GM21717 (cell line): ENCODE results near the gene TMEM178A.
"Not testable (repeated sequence)": the region's sequence is repeated elsewhere in the genome, so short reads cannot be mapped to it uniquely, and the experiment has no call there.

Experiments used
- ATAC-seq: cut with Tn5 transposase; IDR thresholded peaks from one replicate; pipeline ENCODE4 v1.9.1; 2021; ENCODE audit warnings: mild to moderate bottlenecking, moderate library complexity; ENCODE audit not compliant: unreplicated experiment

The TMEM178A gene

DNA sequence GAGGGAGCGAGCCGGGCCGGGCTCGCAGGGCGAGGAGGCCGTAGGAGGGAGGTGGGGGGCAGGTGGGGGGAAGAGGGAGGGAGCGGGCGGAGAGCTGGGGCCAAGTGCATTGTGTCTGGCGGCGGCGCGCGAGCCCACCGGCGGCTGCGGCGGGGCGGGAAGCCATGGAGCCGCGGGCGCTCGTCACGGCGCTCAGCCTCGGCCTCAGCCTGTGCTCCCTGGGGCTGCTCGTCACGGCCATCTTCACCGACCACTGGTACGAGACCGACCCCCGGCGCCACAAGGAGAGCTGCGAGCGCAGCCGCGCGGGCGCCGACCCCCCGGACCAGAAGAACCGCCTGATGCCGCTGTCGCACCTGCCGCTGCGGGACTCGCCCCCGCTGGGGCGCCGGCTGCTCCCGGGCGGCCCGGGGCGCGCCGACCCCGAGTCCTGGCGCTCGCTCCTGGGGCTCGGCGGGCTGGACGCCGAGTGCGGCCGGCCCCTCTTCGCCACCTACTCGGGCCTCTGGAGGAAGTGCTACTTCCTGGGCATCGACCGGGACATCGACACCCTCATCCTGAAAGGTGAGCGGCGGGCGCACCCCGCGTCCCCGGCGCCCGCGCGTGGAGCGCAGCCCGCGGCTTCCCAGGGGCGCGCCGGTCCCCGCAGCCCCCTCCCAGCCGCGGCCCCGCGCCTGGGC is at the start of gene TMEM178A:
Gene TMEM178A (plus strand): TSS at position 107 of the 680 bp plus-strand sequence. CDS start 58 bp downstream, at position 165.
- ATAC-seq, result no peak

DNA sequence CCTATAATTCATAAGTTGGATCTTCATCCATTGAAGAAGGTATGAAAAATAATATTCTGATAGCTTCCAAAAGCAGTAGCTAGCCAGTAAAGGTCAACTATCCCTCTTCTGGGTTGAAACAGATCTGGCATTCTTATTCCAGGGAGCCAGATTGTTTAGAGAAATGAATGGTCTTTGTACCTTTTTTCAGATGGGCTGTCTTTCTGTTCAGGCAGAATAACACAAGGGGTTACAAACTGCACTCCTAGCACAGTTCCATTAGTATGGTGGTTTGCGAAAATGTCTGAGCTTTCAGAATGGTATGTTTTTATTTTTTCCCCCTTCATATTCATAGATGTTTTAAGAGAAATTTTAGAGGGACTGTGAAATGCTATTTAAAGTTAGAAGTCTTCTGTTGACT is 47.5 kb upstream of the TMEM178A start:
- no peak for ATAC-seq

DNA sequence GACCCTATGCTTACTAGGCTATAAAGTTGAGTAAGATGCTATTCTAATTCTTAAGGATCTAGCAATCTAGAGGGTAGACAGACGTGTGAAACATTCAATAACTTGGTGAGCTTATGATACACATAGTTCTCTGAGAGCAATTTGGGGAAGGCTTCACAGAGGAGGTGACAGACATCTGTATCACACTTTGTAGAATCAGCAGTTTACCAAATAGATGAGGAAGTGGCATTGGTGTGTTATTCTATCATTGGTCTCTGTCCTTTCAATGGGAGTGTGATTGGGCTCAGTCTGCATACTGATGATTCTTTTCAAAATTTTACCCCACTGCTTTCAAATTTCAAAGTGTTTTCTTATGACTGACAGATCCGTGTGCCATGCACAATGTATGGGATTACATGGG is 47.0 kb upstream of the TMEM178A start:
- ATAC-seq, result no peak

DNA sequence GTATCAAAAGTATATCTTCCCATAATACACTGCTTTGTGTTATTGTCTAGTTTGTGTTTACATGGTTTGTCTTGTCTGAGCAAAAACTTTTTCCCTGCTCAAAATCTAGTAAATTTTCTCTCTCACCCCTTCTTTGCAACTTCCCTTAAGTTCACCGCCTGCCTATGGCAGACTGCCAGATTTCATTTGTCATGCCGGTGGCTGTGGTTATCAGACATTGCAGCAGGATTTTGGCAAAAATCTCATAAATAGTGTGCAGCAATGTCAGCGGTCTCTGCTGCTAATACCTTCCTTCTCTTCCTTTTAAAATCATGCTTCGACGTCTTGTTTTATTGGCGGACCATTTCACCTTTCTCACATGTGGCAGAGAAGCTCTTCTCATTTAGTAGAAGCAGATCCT is 45.6 kb upstream of the TMEM178A start:
- ATAC-seq, result no peak

DNA sequence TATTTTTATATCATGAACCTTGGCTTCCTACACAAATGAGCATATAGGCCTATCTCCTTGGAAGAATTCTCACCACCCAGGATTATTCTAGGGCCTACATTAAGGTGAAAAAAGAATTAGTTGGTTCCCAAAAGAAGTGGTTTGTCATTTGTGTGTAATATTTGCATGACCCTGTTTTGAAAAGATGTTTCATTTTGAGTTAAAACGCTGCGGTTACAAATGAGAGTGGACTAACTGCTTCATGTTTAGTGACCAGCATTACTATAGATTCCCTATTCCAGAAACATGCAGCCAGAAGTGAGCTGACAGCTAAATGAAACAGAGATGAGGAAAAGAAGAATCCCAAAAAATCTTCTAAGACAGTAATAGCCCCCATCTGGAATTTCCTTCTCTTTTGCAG is 44.1 kb upstream of the TMEM178A start:
- no peak for ATAC-seq

DNA sequence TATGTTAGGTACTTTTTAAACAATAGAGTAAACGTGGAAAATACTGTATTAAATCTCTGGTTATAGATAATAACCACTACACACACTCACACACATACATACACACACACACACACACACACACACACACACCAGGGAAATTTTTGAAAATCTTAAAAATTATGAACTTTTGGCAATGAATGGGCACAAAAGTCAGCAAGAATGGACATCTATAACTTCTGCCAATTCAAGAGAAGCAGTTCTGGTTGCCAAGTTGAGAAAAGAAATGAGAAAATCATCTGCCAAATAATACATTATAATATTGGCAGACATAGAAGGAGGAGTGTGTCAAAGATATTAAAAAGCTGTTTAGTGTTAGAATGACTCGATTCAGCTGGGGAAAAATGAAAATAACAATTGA is 42.9 kb upstream of the TMEM178A start:
- ATAC-seq, result no peak

DNA sequence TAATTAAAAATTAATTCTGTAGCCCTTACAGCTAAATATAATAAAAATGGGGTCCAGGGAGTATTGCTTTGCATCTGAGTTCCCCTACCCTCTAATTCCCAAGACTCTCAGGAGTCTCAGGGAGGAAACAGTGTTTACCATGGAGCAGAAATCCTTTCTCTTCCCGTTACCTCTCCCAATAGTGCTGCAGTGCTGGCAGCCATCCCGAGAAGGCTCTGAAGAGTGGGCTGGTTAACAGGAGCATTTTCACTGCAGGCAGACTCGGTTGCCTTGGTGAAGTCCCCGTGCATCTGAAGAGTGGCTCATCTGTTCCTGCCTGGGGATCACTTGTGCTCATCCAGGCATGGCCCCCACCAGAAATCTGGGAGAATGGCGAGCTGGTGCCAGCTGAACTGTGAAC is 41.8 kb upstream of the TMEM178A start:
- ATAC-seq, result no peak

DNA sequence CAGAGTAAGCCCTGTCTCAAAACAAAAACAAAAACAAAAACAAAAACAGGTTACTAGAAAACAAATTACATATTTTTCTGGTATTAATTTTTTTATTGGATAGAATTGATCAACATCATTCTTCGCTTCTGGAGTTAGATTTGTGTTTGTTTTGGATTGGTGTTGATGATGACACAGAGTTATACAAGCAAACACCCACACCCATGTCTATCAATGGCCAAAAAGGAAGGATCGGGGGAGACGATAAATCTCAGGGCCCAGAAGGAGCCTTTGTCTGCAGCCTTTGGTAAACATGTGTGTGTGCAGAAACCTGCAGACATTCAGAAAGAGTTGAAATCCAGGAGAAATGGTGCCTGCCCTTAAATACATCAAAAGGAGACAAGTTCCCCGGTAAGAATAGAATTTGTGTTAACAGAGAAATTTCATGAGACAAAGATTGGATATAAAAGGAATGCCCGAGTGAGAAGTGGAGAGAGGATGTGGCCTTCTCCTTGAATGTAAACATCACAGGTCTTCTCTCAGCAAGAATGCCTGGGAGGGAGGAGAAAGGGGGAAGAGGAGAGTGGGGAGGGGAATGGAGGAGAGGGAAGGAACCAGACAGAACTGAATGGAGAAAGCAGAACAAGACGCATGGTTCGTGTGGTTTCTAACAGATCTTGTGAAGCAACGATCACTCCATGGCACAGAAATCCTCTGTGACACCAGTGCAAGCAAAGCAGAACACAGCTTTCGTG is 40.4 kb upstream of the TMEM178A start:
- ATAC-seq, result no peak

DNA sequence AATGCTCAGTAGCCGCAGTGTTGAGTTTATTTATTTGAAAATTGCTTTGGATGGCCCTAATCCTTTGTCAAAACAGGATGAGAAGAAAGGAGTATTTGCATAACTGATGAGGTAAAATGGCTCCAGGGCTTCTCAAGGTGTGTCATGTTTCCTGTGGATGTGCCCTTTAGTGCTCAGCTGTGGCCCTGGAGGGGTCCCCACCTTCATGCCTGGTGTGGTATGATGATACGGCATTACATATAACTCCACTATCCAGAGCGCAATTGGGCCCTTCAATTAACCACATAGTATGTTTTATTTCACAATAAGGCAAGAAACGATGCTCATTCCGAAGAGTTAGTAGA is 39.8 kb upstream of the TMEM178A start:
- no peak for ATAC-seq

DNA sequence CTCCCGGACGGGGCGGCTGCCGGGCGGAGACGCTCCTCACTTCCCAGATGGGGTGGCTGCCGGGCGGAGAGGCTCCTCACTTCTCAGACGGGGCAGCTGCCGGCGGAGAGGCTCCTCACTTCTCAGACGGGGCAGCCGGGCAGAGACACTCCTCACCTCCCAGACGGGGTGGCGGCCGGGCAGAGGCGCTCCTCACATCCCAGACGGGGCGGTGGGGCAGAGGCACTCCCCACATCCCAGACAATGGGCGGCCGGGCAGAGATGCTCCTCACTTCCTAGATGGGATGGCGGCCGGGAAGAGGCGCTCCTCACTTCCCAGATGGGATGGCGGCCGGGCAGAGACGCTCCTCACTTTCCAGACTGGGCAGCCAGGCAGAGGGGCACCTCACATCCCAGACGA is 37.4 kb upstream of the TMEM178A start:
- ATAC-seq, result not testable (repeated sequence)

DNA sequence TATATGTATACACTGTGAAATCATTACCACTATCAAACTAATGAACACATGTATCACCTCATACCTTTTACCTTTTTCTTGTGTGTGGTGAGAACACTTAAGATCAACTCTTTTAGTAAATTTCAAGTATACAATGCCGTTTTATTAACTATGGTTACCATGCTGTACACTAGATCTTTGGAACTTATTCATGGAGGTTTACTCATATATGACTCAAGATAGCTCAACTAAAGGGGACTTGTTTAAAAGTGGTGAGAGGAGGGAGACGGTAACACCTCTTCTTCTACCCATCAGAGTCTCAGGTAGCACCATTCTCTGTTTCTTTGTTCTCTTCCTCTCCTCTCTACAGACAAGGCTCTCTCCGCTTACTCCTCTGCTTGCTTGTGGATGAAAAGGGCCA is 36.1 kb upstream of the TMEM178A start:
- ATAC-seq, result no peak

DNA sequence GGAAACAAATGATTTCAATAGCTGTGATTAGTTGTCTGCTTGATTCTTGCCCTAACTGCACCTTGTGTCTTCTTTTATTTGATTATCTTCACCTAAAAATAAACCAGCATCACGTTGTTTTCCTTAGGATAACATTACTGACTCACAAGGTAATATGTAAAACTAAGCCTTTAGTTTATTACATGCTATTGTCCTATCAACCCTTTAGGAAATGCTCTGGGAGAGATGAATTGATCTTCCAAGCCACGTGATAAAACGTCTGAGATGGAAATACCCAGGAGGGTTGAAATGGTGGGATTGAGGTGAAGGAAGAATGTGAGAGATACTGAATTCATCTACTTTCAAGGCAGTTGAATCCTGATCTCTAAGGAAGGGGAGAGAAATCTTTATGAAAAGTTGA is 34.5 kb upstream of the TMEM178A start:
- ATAC-seq, result no peak

DNA sequence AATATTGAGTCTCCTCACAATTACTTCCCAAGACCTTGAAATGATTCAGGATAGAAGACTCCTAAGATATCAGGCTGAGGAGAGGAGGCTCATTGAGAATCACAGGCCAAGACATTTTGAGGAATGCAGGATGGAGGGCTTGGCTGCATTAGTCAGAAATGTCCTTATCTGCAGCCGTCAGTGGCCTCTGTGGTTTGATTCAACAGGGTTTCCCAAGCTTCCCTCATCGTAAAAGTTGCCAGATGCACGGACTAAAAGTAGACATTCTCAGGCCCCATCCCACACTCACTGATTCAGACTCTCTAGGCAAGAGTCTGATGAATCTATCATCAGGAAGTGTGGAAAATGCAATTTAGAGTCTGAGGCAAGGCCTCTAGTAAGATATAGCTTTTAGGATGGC is 34.0 kb upstream of the TMEM178A start:
- no peak for ATAC-seq

DNA sequence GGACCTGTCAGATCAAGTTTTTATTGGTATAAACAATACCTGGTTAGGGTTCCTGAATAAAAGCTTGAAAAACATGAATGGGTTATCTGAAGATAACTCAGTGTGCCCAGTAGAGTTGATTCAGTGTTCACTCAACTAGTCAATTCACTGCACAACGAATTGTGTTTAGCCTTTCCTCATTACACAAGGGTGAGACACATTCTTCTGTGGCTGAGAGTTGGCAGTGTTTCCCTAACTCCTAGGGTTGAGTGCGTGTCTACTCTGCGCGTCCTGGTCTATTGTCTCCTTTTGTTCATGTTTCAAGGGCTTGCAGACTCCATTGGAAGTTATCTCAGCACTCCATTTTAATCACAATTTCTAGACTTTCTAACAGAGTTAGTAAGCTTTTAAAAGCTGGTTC is 32.8 kb upstream of the TMEM178A start:
- ATAC-seq, result no peak

DNA sequence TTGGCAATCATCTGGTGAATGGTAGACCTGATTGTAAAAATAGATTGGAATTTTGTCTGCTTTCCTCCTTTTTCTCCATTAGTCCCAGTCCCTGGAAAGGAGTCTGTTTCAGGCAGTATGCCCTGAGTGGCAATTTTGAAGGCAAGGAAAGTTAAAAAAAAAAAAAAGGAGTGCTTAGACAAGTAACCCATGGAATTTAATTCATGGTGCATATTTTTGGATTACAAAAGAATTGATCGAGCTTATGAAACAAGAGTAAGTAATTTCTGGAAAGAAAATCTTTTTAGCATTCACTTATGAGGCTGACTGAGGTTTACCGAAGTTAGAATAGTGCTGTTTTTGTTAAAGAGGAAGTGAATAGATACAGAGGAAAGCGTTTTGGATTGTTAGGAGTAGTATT is 29.4 kb upstream of the TMEM178A start:
- no peak for ATAC-seq

DNA sequence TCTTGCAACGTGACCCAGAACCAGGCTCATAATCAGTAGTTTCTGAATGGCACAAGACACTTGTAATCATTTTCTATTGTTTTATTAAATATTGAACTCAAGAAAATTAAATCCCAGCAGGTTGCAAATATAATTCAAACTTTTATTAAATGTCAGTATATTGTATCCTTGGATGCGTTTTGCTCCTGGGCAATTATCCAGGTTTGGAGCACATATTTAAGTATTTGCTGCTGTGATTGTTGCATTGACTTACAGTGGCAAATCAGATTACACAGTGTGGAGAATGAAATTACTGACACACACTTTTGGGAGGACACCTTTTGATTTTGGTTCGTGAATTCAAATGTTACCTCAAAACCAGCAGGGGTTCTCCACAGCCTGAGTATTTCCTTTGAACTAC is 27.1 kb upstream of the TMEM178A start:
- ATAC-seq, result no peak

DNA sequence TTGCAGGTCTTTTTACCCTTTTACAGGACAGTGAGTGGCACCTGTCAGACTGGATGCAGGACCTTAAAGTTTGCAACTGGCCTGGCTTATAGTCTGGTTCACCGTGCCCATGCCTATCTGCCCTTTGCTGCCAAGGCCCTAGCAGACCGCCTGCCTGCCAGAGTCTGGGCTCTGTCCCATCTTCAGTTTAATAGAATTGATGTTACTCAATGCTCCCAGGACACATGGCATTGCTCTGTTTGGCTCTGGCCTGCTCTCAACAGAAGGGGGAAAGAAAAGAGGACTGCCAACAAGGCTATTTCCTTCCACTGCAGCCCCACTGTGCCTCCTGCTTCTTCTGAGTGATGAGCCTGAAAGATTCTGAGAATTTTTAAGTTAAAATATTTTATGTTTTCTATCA is 25.6 kb upstream of the TMEM178A start:
- ATAC-seq, result no peak

DNA sequence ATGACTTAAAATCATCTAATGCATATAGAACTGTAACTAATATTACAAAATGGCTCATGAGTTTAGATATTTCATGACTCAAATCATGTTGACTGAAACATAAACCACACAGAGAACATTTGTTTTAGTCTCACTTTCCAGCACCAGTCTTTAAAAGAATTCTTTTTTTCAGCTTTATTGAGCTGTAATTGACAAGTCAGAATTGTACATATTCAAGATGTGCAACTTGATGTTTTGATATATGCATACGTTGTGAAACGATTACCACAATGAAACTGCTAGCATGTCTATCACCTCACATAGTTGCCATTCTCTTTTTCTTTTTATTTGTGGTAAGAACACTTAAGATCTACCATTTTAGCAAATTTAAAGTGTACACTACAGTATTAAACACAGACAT is 25.0 kb upstream of the TMEM178A start:
- no peak for ATAC-seq

DNA sequence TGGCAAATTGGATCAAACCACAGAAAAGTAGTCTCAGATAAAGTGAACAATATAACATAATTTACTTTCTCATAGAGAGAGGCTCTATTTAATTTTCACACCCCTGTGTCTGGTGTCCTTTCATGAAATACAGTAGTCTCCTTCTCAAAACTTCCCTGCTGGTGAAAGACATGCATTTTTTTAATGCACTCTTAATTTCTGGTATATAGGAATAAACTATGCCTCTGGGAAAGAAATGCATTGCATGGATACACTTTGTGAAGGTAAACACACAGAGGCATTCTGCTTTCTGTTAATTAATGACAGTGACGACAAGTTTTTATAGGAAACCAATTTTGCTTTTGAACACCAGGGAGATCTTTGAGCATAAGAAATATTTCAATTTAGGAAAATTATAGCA is 24.1 kb upstream of the TMEM178A start:
- ATAC-seq, result no peak

DNA sequence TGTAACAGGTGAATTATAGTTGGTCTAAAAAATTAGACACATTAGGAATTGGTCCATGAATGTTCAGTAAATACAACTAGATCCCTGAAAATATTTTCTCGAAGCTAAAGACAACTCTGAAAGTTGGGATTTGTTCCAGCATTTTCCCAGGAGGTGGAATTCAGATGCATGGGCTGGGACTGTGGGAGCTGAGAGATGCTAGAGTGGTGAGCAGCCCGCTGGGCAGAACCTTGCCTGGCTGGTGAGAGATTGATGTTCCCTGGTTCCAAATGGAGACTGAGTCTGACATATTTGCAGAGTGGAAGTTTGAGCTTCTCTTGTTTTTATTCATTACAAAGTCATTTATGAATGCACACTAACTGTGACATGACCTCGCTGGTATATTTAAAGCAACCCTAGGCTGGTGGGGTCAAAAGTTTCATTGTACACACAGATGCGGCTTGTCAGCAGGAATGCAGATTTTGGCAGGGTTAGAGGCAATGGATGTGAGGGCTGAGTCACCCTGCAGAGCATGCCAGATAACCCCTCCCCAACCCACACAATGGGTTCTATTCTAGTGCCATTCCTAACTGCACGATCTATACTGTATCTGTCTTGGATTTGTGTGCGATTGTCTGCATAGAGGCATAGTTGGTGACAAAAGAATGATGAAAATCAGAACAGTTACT is 23.5 kb upstream of the TMEM178A start:
- ATAC-seq, result no peak

DNA sequence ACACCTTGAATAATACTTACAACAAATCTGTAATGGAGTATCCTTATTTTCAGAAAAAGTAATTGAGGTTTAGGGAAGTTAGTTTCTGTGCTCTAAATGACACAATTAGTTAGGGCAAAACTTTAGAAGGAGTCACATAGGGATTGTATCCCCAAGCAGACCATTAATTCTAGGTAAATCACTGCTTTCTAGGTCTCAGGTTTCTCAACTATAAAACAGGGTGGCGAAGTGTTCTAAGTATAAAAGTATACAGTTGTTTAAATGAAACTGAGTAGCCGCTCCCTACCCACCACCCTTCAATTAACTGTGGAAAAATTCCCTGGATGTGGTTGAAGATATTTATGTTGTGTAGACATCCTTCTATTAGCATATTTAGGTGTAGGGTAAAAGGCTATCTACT is 19.9 kb upstream of the TMEM178A start:
- no peak for ATAC-seq

DNA sequence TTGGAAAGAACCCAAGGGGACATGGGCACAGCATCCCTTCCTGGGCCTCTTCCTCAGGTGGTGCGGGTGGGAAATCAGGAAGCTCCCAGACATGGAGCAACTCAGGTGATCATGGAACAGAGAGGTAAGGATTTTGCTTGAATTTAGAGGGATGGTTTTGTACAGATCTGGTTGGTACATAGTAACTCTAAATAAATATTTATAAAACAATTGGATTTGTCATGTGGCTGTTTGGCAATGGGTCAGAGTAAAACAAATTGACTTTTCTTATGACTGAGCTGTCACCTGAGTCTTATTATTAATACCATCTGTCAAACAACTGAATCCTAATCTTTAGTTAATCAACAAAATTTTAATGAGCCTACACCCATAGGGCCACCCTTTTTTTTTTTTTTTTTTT is 19.4 kb upstream of the TMEM178A start:
- ATAC-seq, result no peak
